K562 (cell line): ENCODE data around the gene TTC16. TPM values are rescaled to one million over a fixed set of nuclear protein-coding genes. Genes with fewer than 3 reads are reported as not detected.
A peak's percentile ranks its signal among the peaks of the same experiment; 100 is the strongest.

ENCODE experiments used
- ATAC-seq: fragments of 200-7000 bp; cut with Tn5 transposase; 3 replicates; pipeline ENCODE4 v1.9.1; 2020; ENCODE audit warnings: moderate library complexity
- BruUV-seq: library from RNA; stranded (reverse); fragments of 400-500 nt; replicated peaks from 2 replicates; lab custom pipeline; 2021; lab: Mats Ljungman, UMichigan
- CTCF ChIA-PET: fragments of 300-600 bp; formaldehyde crosslinking; extraction: SDS; loops from one replicate; lab custom pipeline; 2021; ENCODE audit warnings: low intra/inter-chr PET ratio; lab: Yijun Ruan, JAX
- POLR2A ChIA-PET: fragments of 300-600, 350-650 bp; sonication (Branson Sonifier 250); formaldehyde crosslinking; extraction: SDS; loops from one replicate; lab custom pipeline; 2021; ENCODE audit warnings: antibody characterized with exemption, inconsistent platforms; lab: Yijun Ruan, JAX
- DNase-seq, 4 experiments: peaks; one replicate each; pipeline versions ENCODE4 v3.0.0 to v3.0.0-alpha.2; 2011 to 2018; ENCODE audit warnings: low spot score in 3 of 4, mixed read lengths in 3 of 4; ENCODE audit errors: extremely low read depth in 1 of 4
- FAIRE-seq: peaks from 2 replicates; lab custom pipeline; 2011; peaks lifted over from hg19 to GRCh38; lab: Jason Lieb, UNC
- H2AFZ ChIP-seq: 2 replicates; pipeline ENCODE4 v1.6.0; 2011; ENCODE audit warnings: low read depth, low read length, control low read depth, inconsistent platforms
- H3K27ac ChIP-seq: fragments of 200-600 bp; 3 replicates; pipeline ENCODE4 v1.8.0; 2011; ENCODE audit warnings: low read depth, mild to moderate bottlenecking, control low read depth, inconsistent platforms, low read length, moderate library complexity, mixed read lengths; ENCODE audit errors: extremely low read depth
- H3K27me3 ChIP-seq, 2 experiments: fragments of 300-600 bp in 1 of 2; 2 replicates in 1 of 2; 3 replicates in 1 of 2; pipeline versions ENCODE4 v1.6.0 to v1.8.0; 2011; ENCODE audit warnings: inconsistent platforms in 2 of 2, low read length in 2 of 2, mild to moderate bottlenecking in 1 of 2, mixed read lengths in 1 of 2, moderate library complexity in 1 of 2; ENCODE audit not compliant: control insufficient read depth in 2 of 2, insufficient read depth in 2 of 2
- H3K36me3 ChIP-seq: fragments of 300-600 bp; 3 replicates; pipeline ENCODE4 v1.8.0; 2011; ENCODE audit warnings: mild to moderate bottlenecking, low read length, inconsistent platforms; ENCODE audit not compliant: control insufficient read depth, insufficient read depth
- H3K4me1 ChIP-seq, 2 experiments: fragments of 200-600 bp in 1 of 2; replicated peaks in 1 of 2; 2 replicates in 1 of 2; 3 replicates in 1 of 2; pipeline versions ENCODE4 v1.5.1 to v1.8.0; 2011; ENCODE audit warnings: inconsistent platforms in 2 of 2, low read length in 2 of 2, mild to moderate bottlenecking in 1 of 2, mixed read lengths in 1 of 2, moderate library complexity in 1 of 2; ENCODE audit not compliant: control insufficient read depth in 2 of 2, insufficient read depth in 2 of 2
- H3K4me2 ChIP-seq: 2 replicates; pipeline ENCODE4 v1.6.1; 2011; ENCODE audit warnings: low read length, control low read depth, inconsistent platforms, mixed read lengths; ENCODE audit not compliant: insufficient read depth
- H3K4me3 ChIP-seq: fragments of 200-600 bp; sonication (generic), shearing (Covaris generic); 2 replicates; pipeline ENCODE4 v1.5.1; 2016; ENCODE audit warnings: control low read depth, inconsistent platforms
- H3K79me2 ChIP-seq: fragments of 200-600 bp; 3 replicates; pipeline ENCODE4 v1.8.0; 2011; ENCODE audit warnings: low read length, inconsistent platforms; ENCODE audit not compliant: control insufficient read depth, insufficient read depth
- H3K9ac ChIP-seq, 2 experiments: 2 replicates each; pipeline versions ENCODE4 v1.6.0 to v1.6.1; 2011; ENCODE audit warnings: low read depth in 2 of 2, low read length in 2 of 2, control low read depth in 1 of 2, inconsistent platforms in 1 of 2, mild to moderate bottlenecking in 1 of 2, mixed read lengths in 1 of 2; ENCODE audit not compliant: insufficient read depth in 1 of 2
- H3K9me1 ChIP-seq: one replicate; pipeline ENCODE4 v1.6.0; 2011; ENCODE audit warnings: inconsistent platforms, mild to moderate bottlenecking, low read length, moderate library complexity; ENCODE audit not compliant: control insufficient read depth, insufficient read depth
- H3K9me3 ChIP-seq: replicated peaks from 2 replicates; pipeline ENCODE4 v1.5.1; 2011; ENCODE audit warnings: low read depth, low read length, inconsistent platforms; ENCODE audit not compliant: control insufficient read depth, insufficient read depth
- H4K20me1 ChIP-seq: replicated peaks from 2 replicates; pipeline ENCODE4 v1.6.1; 2011; ENCODE audit warnings: low read length, inconsistent platforms, mixed read lengths; ENCODE audit not compliant: control insufficient read depth, insufficient read depth
- CEBPZ ChIP-seq: fragments of 150-350 bp; IDR thresholded peaks from 2 replicates; pipeline ENCODE4 v1.6.1; 2014; ENCODE audit warnings: low read depth, mild to moderate bottlenecking, low read length, borderline replicate concordance
- MTA2 ChIP-seq: fragments of 450-650 bp; IDR thresholded peaks from 2 replicates; pipeline ENCODE4 v1.6.1; 2016; ENCODE audit warnings: low read depth
- PRDM10 ChIP-seq: fragments of 450-650 bp; IDR thresholded peaks from 2 replicates; pipeline ENCODE4 v1.6.1; 2018; ENCODE audit not compliant: partially characterized antibody
- REST ChIP-seq, 2 experiments: fragments of 450-650 bp; formaldehyde crosslinking in 1 of 2; IDR thresholded peaks; 2 replicates each; pipeline versions ENCODE4 v1.4.0 to v1.6.1; 2014 to 2020; ENCODE audit warnings: mild to moderate bottlenecking in 2 of 2, borderline replicate concordance in 1 of 2, low read depth in 1 of 2
- WGBS: fragments of 100-300 bp; shearing (Covaris generic); methylation state at CpG from one replicate; pipeline ENCODE4 v1.1.6; 2016; ENCODE audit warnings: low coverage, mixed read lengths; ENCODE audit not compliant: insufficient coverage; ENCODE audit errors: missing lambda C conversion rate; 5-methylcytosine and 5-hydroxymethylcytosine counted together
- in situ Hi-C: fragments of 300-500 bp; cut with MboI; formaldehyde crosslinking; loops from 4 replicates; pipeline ENCODE4 v1.15.0; 2018; ENCODE audit warnings: inconsistent platforms, mixed read lengths
- intact Hi-C: fragments of 100-400 bp; cut with micrococcal nuclease; formaldehyde crosslinking; loops from 2 replicates; pipeline ENCODE4 v1.14.2; 2022
- polyA plus RNA-seq, 8 experiments: library from polyadenylated mRNA; depleted of rRNA in 4 of 8; stranded (reverse) in 5 of 8; unstranded in 3 of 8; fragments of >200 nt; fragmentation: Nextera tagmentation in 2 of 8; fragmentation: Illumina TruSeq in 1 of 8; extraction: Ambion mirVana in 2 of 8; extraction: Trizol in 1 of 8; gene quantifications; 2 replicates each; pipeline versions ENCODE4 v1.2.1 to v1.2.3, GENCODE V29; 2011 to 2014; ENCODE audit warnings: inconsistent platforms in 1 of 8, missing spikeins in 1 of 8
- total RNA-seq, 7 experiments: library from RNA; depleted of rRNA in 6 of 7; stranded (reverse); fragments of >200 nt in 6 of 7; fragmentation: Illumina TruSeq in 2 of 7; extraction: Trizol in 2 of 7; gene quantifications; 2 replicates each; pipeline versions ENCODE4 v1.2.1 to v1.2.3, GENCODE V29; 2011 to 2021; ENCODE audit warnings: low replicate concordance in 1 of 7

Gene TTC16
- total and polyA plus RNA-seq, 9 of the 15 experiments (the other 6 are each of a cell fraction or from before 2014, with no cell fraction given), result 0.11 TPM; not detected in 8

GRCh38 chr9:127698985-127699670 lies 16.8 kb upstream of the TTC16 start:
- Histone ChIP-seq H3K9me1 (no peaks in the 10 kb centered on the region), H3K27me3 (no peaks in the 10 kb centered on the region), H2AFZ (peak overlapping the region; percentile 87), H3K4me3 (peak overlapping the region; percentile 11; the same call in 1 of the 2 replicates), H3K4me1 (peaks cover 25 to 26% of the 10 kb centered on the region in 2 experiments), H3K9ac (peak overlapping the region; percentile 60 to 91), H3K9me3 (no peaks in the 10 kb centered on the region), H3K79me2 (no peaks in the 10 kb centered on the region), H3K4me2 (peak overlapping the region; percentile 59), H4K20me1 (no peaks in the 10 kb centered on the region), H3K36me3 (no peaks in the 10 kb centered on the region), H3K27ac (peak overlapping the region; percentile 84)
- BruUV-seq, result TSS peak; percentile 88
- POLR2A ChIA-PET, result interaction anchor here (0.6 to 0.8 kb wide), 3 partner anchors 35 to 1297 kb away, joined by 3 to 5 read pairs (median 3); no protein-coding TSS in a partner anchor
- in situ Hi-C loops (no loop called here), intact Hi-C loops (no loop called here)
- DNase-seq, result peak; percentile 98 to 100 (median 100)
- 15% methylated on average over 41 of the region's 41 CpGs for WGBS
- FAIRE-seq, result peak; percentile 95
- CTCF ChIA-PET, result no interaction called here
- peak; percentile 99 for ATAC-seq
- TF ChIP-seq REST (IDR thresholded peaks at IDR 0.05; ENCODE audit: borderline replicate concordance) (no peak), REST (CRISPR knock-in tag; IDR thresholded peaks at IDR 0.05; ENCODE audit: low read depth) (peak; percentile 82), PRDM10 (no peak), MTA2 (no peak), CEBPZ (no peak)
